A549 treated with AZD2906 at 1 μM for 4 hours (cell line): ENCODE results near the gene HOXA2. TPM values are rescaled to one million over a fixed set of nuclear protein-coding genes. Genes with fewer than 3 reads are reported as not detected.

Source experiments
- total RNA-seq: library from RNA; stranded (reverse); fragments of 200-300 nt; extraction: Qiagen RNA extraction; gene quantifications from 5 replicates; pipeline ENCODE4 v1.2.3, GENCODE V29; 2022

Gene HOXA2
- total RNA-seq: 0.40 to 0.85 TPM (median 0.76 TPM) in 5 replicates

GRCh38 chr7:27102581-27103442 lies at the start of gene HOXA2:
Gene HOXA2, minus strand, starts transcription at chr7:27102683. Its CDS starts 183 bp downstream, at chr7:27102500.

DNA sequence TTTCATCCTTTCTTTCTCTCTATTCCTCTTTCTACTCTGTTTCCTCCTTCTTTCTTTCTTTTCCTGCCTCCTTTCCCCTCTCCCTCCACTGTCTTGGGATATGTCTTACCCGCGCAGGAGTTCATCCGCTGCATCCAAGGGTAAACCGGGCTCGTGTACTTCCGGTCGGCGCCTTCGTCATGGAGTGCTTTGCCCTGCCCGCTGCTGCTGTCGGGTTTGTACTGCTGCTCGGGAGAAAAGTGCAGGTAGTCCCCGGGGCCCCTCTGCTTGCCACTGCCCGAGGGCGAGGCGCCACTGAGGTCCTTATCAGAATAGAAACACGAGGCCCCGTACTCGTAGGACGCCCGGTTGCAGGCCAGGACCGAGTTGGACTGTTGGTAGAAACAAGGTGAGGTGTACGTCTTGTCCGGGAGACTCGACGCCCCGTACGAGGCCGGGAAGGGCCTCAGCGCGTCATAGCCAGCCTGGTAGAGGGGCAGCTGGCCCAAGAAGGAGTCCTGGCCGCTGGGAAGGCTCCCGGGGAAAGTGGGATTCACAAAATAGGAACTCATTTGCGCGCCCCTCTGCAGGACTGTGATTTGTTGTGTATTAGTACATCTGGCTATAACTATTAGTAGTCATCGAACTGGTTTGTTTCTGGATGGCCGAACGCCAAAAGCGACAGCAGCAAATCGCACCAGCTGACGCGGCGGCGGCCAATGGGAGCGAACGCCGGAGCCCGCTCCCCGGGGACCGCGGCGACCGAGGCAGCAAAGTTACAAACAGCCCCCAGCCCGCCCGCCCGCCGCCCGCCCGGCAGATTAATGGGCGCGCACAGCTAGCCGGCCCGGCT lies 44.9 kb upstream of the HOXA2 start, which contains the start of gene HOXA6:
Gene HOXA6 (minus strand): TSS at position 576 of the 832 bp plus-strand sequence. CDS start 25 bp downstream, at position 551.

DNA sequence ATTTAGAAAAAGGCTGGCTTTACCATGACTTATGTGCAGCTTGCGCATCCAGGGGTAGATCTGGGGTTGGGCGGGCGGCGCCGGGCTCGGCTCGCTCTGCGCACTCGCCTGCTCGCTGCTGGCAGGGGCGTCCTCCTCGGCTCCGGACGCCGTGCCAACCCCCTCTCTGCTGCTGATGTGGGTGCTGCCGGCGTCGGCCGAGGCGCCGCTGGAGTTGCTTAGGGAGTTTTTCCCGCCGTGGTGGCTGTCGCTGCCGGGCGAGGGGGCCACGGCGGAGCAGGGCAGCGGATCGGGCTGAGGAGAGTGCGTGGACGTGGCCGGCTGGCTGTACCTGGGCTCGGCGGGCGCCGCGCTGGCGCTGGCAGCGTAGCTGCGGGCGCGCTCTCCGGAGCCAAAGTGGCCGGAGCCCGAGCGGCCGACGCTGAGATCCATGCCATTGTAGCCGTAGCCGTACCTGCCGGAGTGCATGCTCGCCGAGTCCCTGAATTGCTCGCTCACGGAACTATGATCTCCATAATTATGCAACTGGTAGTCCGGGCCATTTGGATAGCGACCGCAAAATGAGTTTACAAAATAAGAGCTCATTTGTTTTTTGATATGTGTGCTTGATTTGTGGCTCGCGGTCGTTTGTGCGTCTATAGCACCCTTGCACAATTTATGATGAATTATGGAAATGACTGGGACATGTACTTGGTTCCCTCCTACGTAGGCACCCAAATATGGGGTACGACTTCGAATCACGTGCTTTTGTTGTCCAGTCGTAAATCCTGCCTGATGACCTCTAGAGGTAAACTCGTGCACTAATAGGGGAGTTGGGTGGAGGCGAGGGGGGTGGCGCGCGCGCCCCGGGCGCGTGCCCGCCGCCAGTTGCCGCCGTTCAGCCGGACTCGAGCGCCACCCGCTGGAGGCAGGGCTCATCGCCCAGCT lies 40.8 kb upstream of the HOXA2 start, which contains the start of gene HOXA5:
Gene HOXA5 (minus strand): TSS at position 659 of the 927 bp plus-strand sequence. CDS start 74 bp downstream, at position 585.

GRCh38 chr7:27130540-27131389 lies 28.3 kb upstream of the HOXA2 start, which contains the start of gene HOXA4:
Gene HOXA4, minus strand, starts transcription at chr7:27130757. Its CDS starts 24 bp downstream, at chr7:27130733.

GRCh38 chr7:27095897-27096767 lies 6.4 kb downstream of the HOXA2 start, which contains the start of gene HOXA1:
Gene HOXA1, minus strand, starts transcription at chr7:27096000. Its CDS starts 88 bp downstream, at chr7:27095912.

Other genes starting within 250 kb of the HOXA2 start
- gene SKAP2, start 238.1 kb downstream of the HOXA2 start, total RNA-seq: 13.4 to 17.0 TPM (median 14.9 TPM) in 5 replicates
- 2.1 to 3.4 TPM (median 3.2 TPM) in 5 replicates for gene HOXA1, start 6.7 kb downstream of the HOXA2 start, total RNA-seq
- gene HOXA4, start 28.1 kb upstream of the HOXA2 start, total RNA-seq: 1.6 to 1.9 TPM (median 1.8 TPM) in 5 replicates
- gene HOXA5, start 41.0 kb upstream of the HOXA2 start, total RNA-seq: 3.3 to 5.9 TPM (median 4.0 TPM) in 5 replicates
- gene HOXA6, start 45.1 kb upstream of the HOXA2 start, total RNA-seq: 1.1 to 1.8 TPM (median 1.4 TPM) in 5 replicates
- gene HOXA3, start 49.9 kb upstream of the HOXA2 start, total RNA-seq: 3.7 to 5.6 TPM (median 4.7 TPM) in 5 replicates
- 5.0 to 5.3 TPM (median 5.2 TPM) in 5 replicates for gene HOXA7, start 54.0 kb upstream of the HOXA2 start, total RNA-seq
- 0.37 to 0.89 TPM (median 0.53 TPM) in 5 replicates for gene HOXA9, start 62.9 kb upstream of the HOXA2 start, total RNA-seq
- 6.2 to 7.0 TPM (median 6.7 TPM) in 5 replicates for gene HOXA10, start 71.6 kb upstream of the HOXA2 start, total RNA-seq
- gene HOXA11, start 82.5 kb upstream of the HOXA2 start, total RNA-seq: 0.45 to 0.69 TPM (median 0.55 TPM) in 5 replicates
- 1.7 to 2.4 TPM (median 2.2 TPM) in 5 replicates for gene HOXA13, start 97.4 kb upstream of the HOXA2 start, total RNA-seq
- gene EVX1, start 140.1 kb upstream of the HOXA2 start, total RNA-seq: 0.09 to 0.22 TPM (median 0.14 TPM) in 5 replicates